GM12892 (cell line): Measurements from ENCODE around the gene DIABLO.
"Not testable (repeated sequence)": the region's sequence is repeated elsewhere in the genome, so short reads cannot be mapped to it uniquely, and the experiment has no call there.

Source experiments
- POLR2A ChIP-seq: IDR thresholded peaks from 2 replicates; pipeline ENCODE4 v1.6.1; 2011; ENCODE audit warnings: low read depth, low read length, control low read depth
- POLR2AphosphoS5 ChIP-seq: IDR thresholded peaks from 2 replicates; pipeline ENCODE4 v1.6.1; 2011; ENCODE audit warnings: low read depth, low read length, control low read depth
- TAF1 ChIP-seq: IDR thresholded peaks from 2 replicates; pipeline ENCODE4 v1.6.1; 2011; ENCODE audit warnings: low read depth, mild to moderate bottlenecking, control low read depth, low read length, borderline replicate concordance

DNA sequence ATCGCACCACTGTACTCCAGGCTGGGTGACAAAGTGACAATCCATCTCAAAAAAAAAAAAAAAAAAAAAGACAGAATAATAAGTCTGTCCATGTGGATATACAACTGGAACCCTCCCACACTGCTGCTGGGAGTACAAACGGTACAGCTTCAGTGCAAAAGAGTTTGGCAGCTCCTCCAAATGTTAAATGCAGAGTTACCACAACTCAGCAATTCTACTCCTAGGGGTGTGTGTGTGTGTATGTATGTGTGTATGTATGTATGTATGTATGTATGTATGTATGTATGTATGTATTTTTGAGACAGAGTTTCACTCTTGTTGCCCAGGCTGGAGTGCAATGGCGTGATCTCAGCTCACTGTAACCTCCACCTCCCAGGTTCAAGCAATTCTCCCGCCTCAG lies 33.1 kb upstream of the DIABLO start:
- TF ChIP-seq TAF1, POLR2A, POLR2AphosphoS5: not testable (repeated sequence)
